ENCODE data around the gene ZFP64.

- TF ChIP-seq CTCF (conservative IDR thresholded peaks at IDR 0.05; ENCODE audit: low read length), result no peak
- TF ChIP-seq EZH2phosphoT487 (IDR thresholded peaks at IDR 0.05; ENCODE audit: borderline replicate concordance), result no peak
These were observed 88.2 kb downstream of the ZFP64 start for GRCh38 chr20:52103335-52103912.
